HEK293T (cell line): ENCODE data around the gene RNU7-1.

Source experiments
- CTCF ChIA-PET: fragments of 350-600 bp; formaldehyde crosslinking; extraction: SDS; loops from one replicate; lab custom pipeline; 2021; ENCODE audit warnings: antibody characterized with exemption, inconsistent platforms; lab: Yijun Ruan, JAX
- POLR2A ChIA-PET: fragments of 350-600 bp; formaldehyde crosslinking; extraction: SDS; loops from one replicate; lab custom pipeline; 2020; ENCODE audit warnings: antibody characterized with exemption, inconsistent platforms; lab: Yijun Ruan, JAX
- DNase-seq: peaks from one replicate; pipeline ENCODE4 v3.0.0; 2012; ENCODE audit warnings: mixed read lengths; ENCODE audit errors: extremely low spot score
- ARNT ChIP-seq: fragments of 450-650 bp; IDR thresholded peaks from 2 replicates; pipeline ENCODE4 v1.6.1; 2017; ENCODE audit warnings: mild to moderate bottlenecking
- BHLHE40 ChIP-seq: fragments of 450-650 bp; IDR thresholded peaks from 2 replicates; pipeline ENCODE4 v1.6.1; 2016; ENCODE audit warnings: mild to moderate bottlenecking, moderate library complexity, borderline replicate concordance
- CTBP1 ChIP-seq: fragments of 450-650 bp; IDR thresholded peaks from 2 replicates; pipeline ENCODE4 v1.6.1; 2016; ENCODE audit warnings: borderline replicate concordance
- ELF4 ChIP-seq: fragments of 450-650 bp; IDR thresholded peaks from 2 replicates; pipeline ENCODE4 v1.6.1; 2017; ENCODE audit warnings: antibody characterized with exemption
- FOXA1 ChIP-seq: fragments of 450-650 bp; IDR thresholded peaks from 2 replicates; pipeline ENCODE4 v1.6.1; 2016; ENCODE audit warnings: mild to moderate bottlenecking
- FOXK2 ChIP-seq: fragments of 450-650 bp; IDR thresholded peaks from 2 replicates; pipeline ENCODE4 v1.6.1; 2016; ENCODE audit warnings: mild to moderate bottlenecking
- FOXM1 ChIP-seq: fragments of 450-650 bp; IDR thresholded peaks from 2 replicates; pipeline ENCODE4 v1.6.1; 2017; ENCODE audit warnings: mild to moderate bottlenecking, borderline replicate concordance
- HDGF ChIP-seq: fragments of 450-650 bp; IDR thresholded peaks from 2 replicates; pipeline ENCODE4 v1.6.1; 2017; ENCODE audit warnings: antibody characterized with exemption, borderline replicate concordance
- L3MBTL2 ChIP-seq: fragments of 450-650 bp; conservative IDR thresholded peaks from 2 replicates; pipeline ENCODE4 v1.6.1; 2016; ENCODE audit warnings: mild to moderate bottlenecking
- LEF1 ChIP-seq: fragments of 450-650 bp; IDR thresholded peaks from 2 replicates; pipeline ENCODE4 v1.6.1; 2017; ENCODE audit warnings: mild to moderate bottlenecking, borderline replicate concordance
- NFRKB ChIP-seq: fragments of 450-650 bp; IDR thresholded peaks from 2 replicates; pipeline ENCODE4 v1.6.1; 2016; ENCODE audit warnings: mild to moderate bottlenecking, moderate library complexity
- SP1 ChIP-seq: fragments of 450-650 bp; IDR thresholded peaks from 2 replicates; pipeline ENCODE4 v1.6.1; 2017
- SUZ12 ChIP-seq: fragments of 450-650 bp; IDR thresholded peaks from 2 replicates; pipeline ENCODE4 v1.6.1; 2016; ENCODE audit warnings: mild to moderate bottlenecking
- TARDBP ChIP-seq: fragments of 450-650 bp; IDR thresholded peaks from 2 replicates; pipeline ENCODE4 v1.6.1; 2016
- ZNF384 ChIP-seq: fragments of 450-650 bp; IDR thresholded peaks from 2 replicates; pipeline ENCODE4 v1.6.1; 2016
- TF ChIP-seq, protein P1 (sequence below): fragments of 450-650 bp; IDR thresholded peaks from 2 replicates; pipeline ENCODE4 v1.6.1; 2016

RNU7-1 gene

DNA sequence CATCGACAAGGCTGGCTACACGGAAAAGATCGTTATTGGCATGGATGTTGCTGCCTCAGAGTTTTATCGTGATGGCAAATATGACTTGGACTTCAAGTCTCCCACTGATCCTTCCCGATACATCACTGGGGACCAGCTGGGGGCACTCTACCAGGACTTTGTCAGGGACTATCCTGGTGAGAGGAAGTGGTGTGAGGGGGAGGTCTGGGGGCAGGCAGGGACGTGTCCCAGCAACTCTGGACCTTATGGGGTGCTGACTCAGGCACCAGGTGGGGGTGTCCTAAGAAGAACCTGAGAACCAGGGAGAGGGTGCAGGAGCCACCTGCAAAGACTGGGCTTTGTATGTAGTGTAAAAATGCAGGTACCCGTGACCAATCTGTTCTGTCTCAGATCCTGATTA, 24.0 kb upstream of the RNU7-1 start:
- TF ChIP-seq HDGF (no peak), TARDBP (no peak), SUZ12 (no peak), FOXK2 (no peak), FOXM1 (no peak), FOXA1 (no peak), ELF4 (no peak), LEF1 (no peak), ARNT (no peak), L3MBTL2 (no peak), BHLHE40 (no peak), NFRKB (no peak), ZNF384 (no peak)
- TF ChIP-seq, protein P1, sequence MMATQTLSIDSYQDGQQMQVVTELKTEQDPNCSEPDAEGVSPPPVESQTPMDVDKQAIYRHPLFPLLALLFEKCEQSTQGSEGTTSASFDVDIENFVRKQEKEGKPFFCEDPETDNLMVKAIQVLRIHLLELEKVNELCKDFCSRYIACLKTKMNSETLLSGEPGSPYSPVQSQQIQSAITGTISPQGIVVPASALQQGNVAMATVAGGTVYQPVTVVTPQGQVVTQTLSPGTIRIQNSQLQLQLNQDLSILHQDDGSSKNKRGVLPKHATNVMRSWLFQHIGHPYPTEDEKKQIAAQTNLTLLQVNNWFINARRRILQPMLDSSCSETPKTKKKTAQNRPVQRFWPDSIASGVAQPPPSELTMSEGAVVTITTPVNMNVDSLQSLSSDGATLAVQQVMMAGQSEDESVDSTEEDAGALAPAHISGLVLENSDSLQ: no peak
- ChIA-PET POLR2A (interaction anchor here (1.1 kb wide), 1 partner anchor 10 kb away, joined by 3 read pairs; no protein-coding TSS in a partner anchor), CTCF (interaction anchor here (0.7 to 1.0 kb wide), 3 partner anchors 9 to 50 kb away, joined by 3 read pairs; no protein-coding TSS in a partner anchor)
- no peak for DNase-seq

DNA sequence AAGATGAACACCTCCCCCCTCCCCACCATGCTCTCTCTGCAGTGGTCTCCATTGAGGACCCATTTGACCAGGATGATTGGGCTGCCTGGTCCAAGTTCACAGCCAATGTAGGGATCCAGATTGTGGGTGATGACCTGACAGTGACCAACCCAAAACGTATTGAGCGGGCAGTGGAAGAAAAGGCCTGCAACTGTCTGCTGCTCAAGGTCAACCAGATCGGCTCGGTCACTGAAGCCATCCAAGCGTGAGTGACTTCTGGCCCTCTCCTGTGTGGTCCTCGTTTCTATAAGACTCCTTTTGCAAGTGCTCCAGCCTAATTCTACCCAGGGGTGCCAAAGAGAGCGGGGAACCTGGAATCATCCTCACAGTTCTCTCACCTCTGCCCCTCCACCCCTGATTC, 22.1 kb upstream of the RNU7-1 start:
- CTCF ChIA-PET: interaction anchor here (1.6 kb wide), 1 partner anchor 52 kb away, joined by 5 read pairs; no protein-coding TSS in a partner anchor
- TF ChIP-seq L3MBTL2 (no peak), ELF4 (no peak), ZNF384 (no peak), FOXK2 (no peak), SP1 (no peak), TARDBP (no peak), FOXM1 (no peak), BHLHE40 (no peak), ARNT (no peak), LEF1 (no peak), SUZ12 (no peak), FOXA1 (no peak)
- TF ChIP-seq, protein P1: no peak
- POLR2A ChIA-PET: interaction anchor here (0.7 to 6.0 kb wide), 6 partner anchors 10 to 52 kb away, joined by 3 to 95 read pairs (median 4); partner anchors contain the start of genes C12orf57 and RNU7-1
- no peak for DNase-seq

DNA sequence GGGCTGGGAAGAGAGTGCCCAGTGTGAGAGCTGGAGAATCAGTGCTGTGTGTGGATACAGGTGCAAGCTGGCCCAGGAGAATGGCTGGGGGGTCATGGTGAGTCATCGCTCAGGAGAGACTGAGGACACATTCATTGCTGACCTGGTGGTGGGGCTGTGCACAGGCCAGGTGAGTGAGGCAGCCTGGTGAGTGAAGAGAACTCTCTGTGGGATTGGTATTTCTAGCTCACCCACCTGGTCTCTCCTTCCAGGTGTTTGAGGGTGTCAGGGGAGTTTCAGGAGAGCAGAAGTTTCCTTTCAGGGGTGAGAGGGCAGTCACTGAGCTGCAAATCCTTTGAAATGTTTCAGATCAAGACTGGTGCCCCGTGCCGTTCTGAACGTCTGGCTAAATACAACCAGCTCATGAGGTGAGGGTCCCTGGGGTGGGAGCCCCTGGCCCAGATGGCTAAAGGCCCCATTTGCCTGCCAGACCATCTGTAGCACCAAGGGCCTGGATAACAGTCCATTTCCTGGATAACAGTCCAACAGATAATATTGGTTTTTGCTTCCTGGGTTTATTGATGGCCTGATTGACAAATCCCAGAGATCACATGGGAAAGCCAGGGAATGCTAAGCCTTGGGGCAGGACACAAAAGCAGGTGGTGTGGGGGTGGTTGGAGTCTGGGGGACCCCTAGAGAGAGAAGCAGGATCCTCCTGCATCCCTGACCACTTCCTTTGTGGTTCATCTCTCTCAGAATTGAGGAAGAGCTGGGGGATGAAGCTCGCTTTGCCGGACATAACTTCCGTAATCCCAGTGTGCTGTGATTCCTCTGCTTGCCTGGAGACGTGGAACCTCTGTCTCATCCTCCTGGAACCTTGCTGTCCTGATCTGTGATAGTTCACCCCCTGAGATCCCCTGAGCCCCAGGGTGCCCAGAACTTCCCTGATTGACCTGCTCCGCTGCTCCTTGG, 21.3 kb upstream of the RNU7-1 start:
- DNase-seq: no peak
- ChIA-PET CTCF (interaction anchor here (1.6 kb wide), 1 partner anchor 53 kb away, joined by 5 read pairs; no protein-coding TSS in a partner anchor), POLR2A (interaction anchor here (0.7 to 6.0 kb wide), 7 partner anchors 11 to 53 kb away, joined by 3 to 95 read pairs (median 4); partner anchors contain the start of genes C12orf57 and RNU7-1)
- TF ChIP-seq LEF1 (no peak), SP1 (no peak), CTBP1 (no peak), SUZ12 (no peak), ZNF384 (no peak), HDGF (no peak), FOXK2 (no peak), L3MBTL2 (no peak), FOXA1 (no peak), ELF4 (no peak), FOXM1 (no peak), ARNT (no peak), TARDBP (no peak), NFRKB (no peak)
- TF ChIP-seq, protein P1: no peak

DNA sequence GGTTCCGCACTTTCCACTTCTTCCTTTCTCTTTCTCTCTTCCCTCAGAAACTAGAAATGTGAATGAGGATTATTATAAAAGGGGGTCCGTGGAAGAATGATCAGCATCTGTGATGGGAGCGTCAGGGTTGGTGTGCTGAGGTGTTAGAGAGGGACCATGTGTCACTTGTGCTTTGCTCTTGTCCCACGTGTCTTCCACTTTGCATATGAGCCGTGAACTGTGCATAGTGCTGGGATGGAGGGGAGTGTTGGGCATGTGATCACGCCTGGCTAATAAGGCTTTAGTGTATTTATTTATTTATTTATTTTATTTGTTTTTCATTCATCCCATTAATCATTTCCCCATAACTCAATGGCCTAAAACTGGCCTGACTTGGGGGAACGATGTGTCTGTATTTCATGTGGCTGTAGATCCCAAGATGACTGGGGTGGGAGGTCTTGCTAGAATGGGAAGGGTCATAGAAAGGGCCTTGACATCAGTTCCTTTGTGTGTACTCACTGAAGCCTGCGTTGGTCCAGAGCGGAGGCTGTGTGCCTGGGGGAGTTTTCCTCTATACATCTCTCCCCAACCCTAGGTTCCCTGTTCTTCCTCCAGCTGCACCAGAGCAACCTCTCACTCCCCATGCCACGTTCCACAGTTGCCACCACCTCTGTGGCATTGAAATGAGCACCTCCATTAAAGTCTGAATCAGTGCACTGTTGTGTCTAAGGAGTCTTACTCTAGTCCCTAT, 20.4 kb upstream of the RNU7-1 start:
- DNase-seq: no peak
- TF ChIP-seq CTBP1 (no peak), LEF1 (no peak), NFRKB (no peak), FOXM1 (no peak), HDGF (no peak)
- POLR2A ChIA-PET: interaction anchor here (1.2 to 8.3 kb wide), 12 partner anchors 7 to 55 kb away, joined by 3 to 174 read pairs (median 11); partner anchors contain the start of genes C12orf57, ENO2, RNU7-1 and SPSB2
- CTCF ChIA-PET: interaction anchor here (0.6 to 1.3 kb wide), 5 partner anchors 12 to 51 kb away, joined by 3 to 6 read pairs (median 4); partner anchors contain the start of gene SPSB2

DNA sequence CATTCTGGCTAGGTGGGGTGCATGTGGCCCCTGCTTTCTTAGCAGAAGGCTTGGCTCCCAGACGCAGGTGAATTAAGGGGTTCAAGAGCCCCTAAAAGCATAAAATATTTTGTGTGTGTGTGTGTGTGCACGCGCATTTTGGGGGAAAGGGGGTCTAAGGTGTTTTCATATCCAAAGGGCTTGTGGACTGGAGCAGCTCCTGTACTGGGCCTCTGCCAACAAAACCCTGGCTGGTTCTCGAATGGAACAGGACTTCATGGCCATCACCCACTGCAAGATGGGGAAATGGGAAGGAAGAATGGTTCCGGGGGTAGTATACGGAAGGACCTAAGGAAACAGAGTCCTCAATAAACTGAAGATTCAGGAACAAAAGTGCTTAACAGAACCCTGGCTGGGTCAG, 19.8 kb upstream of the RNU7-1 start:
- no peak for TF ChIP-seq ZNF384
- TF ChIP-seq ELF4: no peak
- TF ChIP-seq CTBP1: no peak
- TF ChIP-seq LEF1: no peak
- TF ChIP-seq FOXK2: no peak
- DNase-seq: no peak
- CTCF ChIA-PET: interaction anchor here (0.6 to 2.4 kb wide), 13 partner anchors 10 to 99 kb away, joined by 3 to 9 read pairs (median 4); partner anchors contain the start of genes ENO2 and SPSB2
- POLR2A ChIA-PET: interaction anchor here (1.3 to 8.3 kb wide), 10 partner anchors 8 to 56 kb away, joined by 3 to 174 read pairs (median 20); partner anchors contain the start of genes C12orf57, ENO2, RNU7-1 and SPSB2
